CD14-positive monocyte (primary cell): Measurements from ENCODE around the gene DMPK. TPM values are rescaled to one million over a fixed set of nuclear protein-coding genes. Genes with fewer than 3 reads are reported as not detected.
A peak's percentile ranks its signal among the peaks of the same experiment; 100 is the strongest.

Experiments
- DNase-seq, 3 donors: peaks; one replicate each; pipeline ENCODE4 v3.0.0-alpha.2; 2011 to 2022
- H2AFZ ChIP-seq: 2 replicates; pipeline ENCODE4 v1.6.0; 2012; ENCODE audit warnings: mild to moderate bottlenecking, low read depth, low read length, inconsistent platforms; ENCODE audit not compliant: insufficient read depth, poor library complexity, severe bottlenecking
- H3K27ac ChIP-seq, 2 donors: 1 replicate in 1 of 2; 2 replicates in 1 of 2; pipeline ENCODE4 v1.5.1; 2012 to 2013; ENCODE audit warnings: low read length in 2 of 2, control low read depth in 1 of 2, inconsistent platforms in 1 of 2, low read depth in 1 of 2, mild to moderate bottlenecking in 1 of 2
- H3K27me3 ChIP-seq, 2 donors: one replicate each; pipeline versions ENCODE4 v1.6.0 to v1.6.1; 2011 to 2013; ENCODE audit warnings: low read length in 2 of 2; ENCODE audit not compliant: control insufficient read depth in 2 of 2, insufficient read depth in 2 of 2
- H3K36me3 ChIP-seq, 2 donors: replicated peaks in 1 of 2; 1 replicate in 1 of 2; 2 replicates in 1 of 2; pipeline versions ENCODE4 v1.5.1 to v1.6.1; 2012 to 2013; ENCODE audit warnings: low read length in 2 of 2, control low read depth in 1 of 2, inconsistent platforms in 1 of 2, mild to moderate bottlenecking in 1 of 2; ENCODE audit not compliant: insufficient read depth in 2 of 2, control insufficient read depth in 1 of 2
- H3K4me1 ChIP-seq, 2 donors: 1 replicate in 1 of 2; 2 replicates in 1 of 2; pipeline versions ENCODE4 v1.5.1 to v1.6.1; 2012 to 2013; ENCODE audit warnings: low read length in 2 of 2, control low read depth in 1 of 2, inconsistent platforms in 1 of 2, mild to moderate bottlenecking in 1 of 2, moderate library complexity in 1 of 2; ENCODE audit not compliant: insufficient read depth in 2 of 2, control insufficient read depth in 1 of 2
- H3K4me2 ChIP-seq: replicated peaks from 2 replicates; pipeline ENCODE3; 2012; ENCODE audit warnings: low read length, moderate library complexity, mild to moderate bottlenecking; ENCODE audit not compliant: poor library complexity, severe bottlenecking; ENCODE audit errors: extremely low read depth
- H3K4me3 ChIP-seq, 3 experiments: fragments of 200-600 bp in 1 of 3; sonication (generic) in 1 of 3; replicated peaks in 1 of 3; 1 replicate in 2 of 3; 2 replicates in 1 of 3; pipeline ENCODE4 v1.5.1; 2011 to 2013; ENCODE audit warnings: low read length in 3 of 3, mild to moderate bottlenecking in 3 of 3, control low read depth in 2 of 3, low read depth in 2 of 3, inconsistent platforms in 1 of 3, moderate library complexity in 1 of 3
- H3K79me2 ChIP-seq: 2 replicates; pipeline ENCODE4 v1.6.0; 2012; ENCODE audit warnings: mild to moderate bottlenecking, control low read depth, inconsistent platforms, low read length, moderate library complexity; ENCODE audit not compliant: insufficient read depth
- H3K9ac ChIP-seq: 2 replicates; pipeline ENCODE4 v1.6.0; 2017; ENCODE audit warnings: low read length, mild to moderate bottlenecking; ENCODE audit not compliant: insufficient read depth, poor library complexity, severe bottlenecking
- H3K9me3 ChIP-seq, 2 donors: replicated peaks in 1 of 2; 1 replicate in 1 of 2; 2 replicates in 1 of 2; pipeline versions ENCODE4 v1.5.1 to v1.6.1; 2012 to 2013; ENCODE audit warnings: low read length in 2 of 2, control low read depth in 1 of 2; ENCODE audit not compliant: control insufficient read depth in 1 of 2, insufficient read depth in 1 of 2
- H4K20me1 ChIP-seq: 2 replicates; pipeline ENCODE4 v1.6.0; 2012; ENCODE audit warnings: mild to moderate bottlenecking, low read length, control low read depth, moderate library complexity; ENCODE audit not compliant: insufficient read depth
- H3K27ac Mint-ChIP-seq, 7 donors: one replicate each; pipeline ENCODE4 v1.8.0; 2020; ENCODE audit warnings: mild to moderate bottlenecking in 7 of 7, mixed read lengths in 7 of 7, moderate library complexity in 6 of 7, inconsistent platforms in 2 of 7
- H3K27me3 Mint-ChIP-seq, 3 donors: one replicate each; pipeline ENCODE4 v1.8.0; 2021 to 2022; ENCODE audit warnings: low read depth in 3 of 3, mild to moderate bottlenecking in 3 of 3, mixed read lengths in 3 of 3, moderate library complexity in 3 of 3, inconsistent platforms in 1 of 3
- H3K36me3 Mint-ChIP-seq, 2 donors: one replicate each; pipeline ENCODE4 v1.8.0; 2020; ENCODE audit warnings: mixed read lengths in 2 of 2, inconsistent platforms in 1 of 2, mild to moderate bottlenecking in 1 of 2
- H3K4me1 Mint-ChIP-seq: one replicate; pipeline ENCODE4 v1.8.0; 2020; ENCODE audit warnings: mild to moderate bottlenecking, mixed read lengths
- H3K4me3 Mint-ChIP-seq, 2 donors: one replicate each; pipeline ENCODE4 v1.8.0; 2020; ENCODE audit warnings: mild to moderate bottlenecking in 2 of 2, mixed read lengths in 2 of 2, moderate library complexity in 1 of 2
- H3K9me3 Mint-ChIP-seq, 7 donors: one replicate each; pipeline ENCODE4 v1.8.0; 2020 to 2022; ENCODE audit warnings: mixed read lengths in 7 of 7, mild to moderate bottlenecking in 6 of 7, moderate library complexity in 6 of 7, inconsistent platforms in 2 of 7
- WGBS: methylation state at CpG from one replicate; pipeline ENCODE4 v1.1.5; 2013; ENCODE audit warnings: missing lambda C conversion rate; ENCODE audit not compliant: insufficient coverage; 5-methylcytosine and 5-hydroxymethylcytosine counted together
- intact Hi-C, 2 donors: fragments of 100-400 bp; cut with micrococcal nuclease; formaldehyde crosslinking; loops; one replicate each; pipeline versions ENCODE4 v1.15.0 to v1.15.1; 2023
- polyA plus RNA-seq, 3 donors: library from polyadenylated mRNA; depleted of rRNA in 1 of 3; unstranded in 2 of 3; stranded (reverse) in 1 of 3; fragments of 300-500 nt in 2 of 3; fragments of >200 nt in 1 of 3; fragmentation: Illumina TruSeq in 2 of 3; gene quantifications; 1 replicate in 2 of 3; 2 replicates in 1 of 3; pipeline ENCODE4 v1.2.3, GENCODE V29; 2012 to 2021
- TF ChIP-seq, protein P1 (sequence below): fragments of 200-600 bp; IDR thresholded peaks from one replicate; pipeline ENCODE4 v1.8.0; 2022; ENCODE audit warnings: antibody characterized with exemption, mild to moderate bottlenecking

The DMPK gene
- polyA plus RNA-seq, 3 donors = 0.17 to 3.8 TPM; not detected in 1

DNA sequence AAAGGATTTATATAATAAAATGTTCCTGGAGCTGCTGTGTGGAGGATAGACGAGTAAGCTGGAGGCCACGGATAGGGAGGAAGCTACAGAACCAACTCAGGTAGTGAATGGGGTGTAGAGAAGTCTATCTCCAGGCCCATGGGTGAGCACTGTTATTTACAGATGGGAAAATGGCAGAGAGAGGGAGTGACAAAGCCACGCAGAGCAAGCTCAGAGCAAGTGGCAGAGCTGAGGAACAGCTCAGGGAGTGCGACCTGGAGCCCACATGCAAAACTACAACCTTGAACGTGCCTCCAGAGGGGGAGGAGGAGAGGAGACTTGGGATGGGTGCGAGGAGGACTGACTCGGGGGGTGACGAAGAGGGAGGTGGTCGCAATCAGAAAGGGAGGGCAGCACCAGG, 46.2 kb upstream of the DMPK start:
- Histone ChIP-seq H3K4me2 (no peak overlapping the region), H3K36me3 (peaks cover 94 to 99% of the 10 kb centered on the region in 2 donors), H3K79me2 (no peaks in the 10 kb centered on the region), H3K27ac (no peak overlapping the region), H3K27me3 (no peaks in the 10 kb centered on the region), H3K9me3 (no peaks in the 10 kb centered on the region), H3K9ac (no peak overlapping the region), H3K4me1 (no peaks in the 10 kb centered on the region), H4K20me1 (peaks cover 17% of the 10 kb centered on the region), H3K4me3 (no peak overlapping the region), H2AFZ (no peak overlapping the region)
- Mint-ChIP-seq H3K27ac (peak overlapping the region in 1 of 7 donors; percentile 12), H3K36me3 (peaks cover 88 to 100% of the 10 kb centered on the region in 2 donors), H3K4me1 (no peaks in the 10 kb centered on the region), H3K4me3 (no peak overlapping the region), H3K27me3 (peaks cover 0 to 5% (median 0%) of the 10 kb centered on the region in 3 donors), H3K9me3 (no peaks in the 10 kb centered on the region)
- TF ChIP-seq, protein P1, sequence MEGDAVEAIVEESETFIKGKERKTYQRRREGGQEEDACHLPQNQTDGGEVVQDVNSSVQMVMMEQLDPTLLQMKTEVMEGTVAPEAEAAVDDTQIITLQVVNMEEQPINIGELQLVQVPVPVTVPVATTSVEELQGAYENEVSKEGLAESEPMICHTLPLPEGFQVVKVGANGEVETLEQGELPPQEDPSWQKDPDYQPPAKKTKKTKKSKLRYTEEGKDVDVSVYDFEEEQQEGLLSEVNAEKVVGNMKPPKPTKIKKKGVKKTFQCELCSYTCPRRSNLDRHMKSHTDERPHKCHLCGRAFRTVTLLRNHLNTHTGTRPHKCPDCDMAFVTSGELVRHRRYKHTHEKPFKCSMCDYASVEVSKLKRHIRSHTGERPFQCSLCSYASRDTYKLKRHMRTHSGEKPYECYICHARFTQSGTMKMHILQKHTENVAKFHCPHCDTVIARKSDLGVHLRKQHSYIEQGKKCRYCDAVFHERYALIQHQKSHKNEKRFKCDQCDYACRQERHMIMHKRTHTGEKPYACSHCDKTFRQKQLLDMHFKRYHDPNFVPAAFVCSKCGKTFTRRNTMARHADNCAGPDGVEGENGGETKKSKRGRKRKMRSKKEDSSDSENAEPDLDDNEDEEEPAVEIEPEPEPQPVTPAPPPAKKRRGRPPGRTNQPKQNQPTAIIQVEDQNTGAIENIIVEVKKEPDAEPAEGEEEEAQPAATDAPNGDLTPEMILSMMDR = no peak
- 99% methylated on average over 5 of the region's 9 CpGs for WGBS
- DNase-seq = no peak
- intact Hi-C loops = no loop called here

DNA sequence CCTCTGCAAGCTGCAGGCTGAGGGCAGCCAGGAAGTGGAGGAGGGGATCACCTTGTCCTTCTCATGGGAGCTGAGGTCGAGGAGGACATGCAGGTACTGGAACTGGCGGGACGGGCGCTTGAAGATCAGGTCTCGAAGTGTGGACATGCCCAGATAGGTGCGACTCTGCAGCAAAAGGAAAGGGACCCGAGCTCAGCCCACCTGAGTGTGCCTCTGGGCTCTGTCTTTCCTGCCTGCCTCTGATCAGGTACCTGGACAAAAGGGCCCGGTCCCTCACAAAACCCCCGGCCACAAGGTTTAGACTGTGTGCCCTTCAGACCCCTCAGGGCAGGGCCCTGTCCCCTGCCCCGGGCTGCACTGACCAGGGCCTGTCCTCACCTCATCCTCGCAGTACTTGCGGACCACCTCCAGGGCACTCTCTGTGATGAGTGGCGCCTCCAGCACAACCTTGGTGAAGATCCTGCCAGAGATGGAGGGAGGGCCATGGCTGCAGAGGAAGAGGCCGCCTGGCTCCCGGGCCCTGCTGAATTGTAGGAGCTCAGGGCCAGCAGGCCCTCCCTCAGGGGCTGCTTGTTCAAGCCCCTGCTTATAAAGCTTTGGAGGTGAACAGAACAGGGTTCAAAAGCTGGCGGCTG, 45.3 kb upstream of the DMPK start:
- intact Hi-C loops = no loop called here
- Histone ChIP-seq H3K4me2 (no peak overlapping the region), H3K36me3 (peaks cover 97 to 99% of the 10 kb centered on the region in 2 donors), H3K9me3 (no peaks in the 10 kb centered on the region), H4K20me1 (peaks cover 17% of the 10 kb centered on the region), H2AFZ (no peak overlapping the region), H3K9ac (no peak overlapping the region), H3K4me1 (no peaks in the 10 kb centered on the region), H3K4me3 (no peak overlapping the region), H3K79me2 (no peaks in the 10 kb centered on the region), H3K27ac (no peak overlapping the region), H3K27me3 (no peaks in the 10 kb centered on the region)
- TF ChIP-seq, protein P1 = no peak
- peaks cover 93 to 100% of the 10 kb centered on the region in 2 donors for H3K36me3 Mint-ChIP-seq
- no peaks in the 10 kb centered on the region for H3K4me1 Mint-ChIP-seq
- H3K9me3 Mint-ChIP-seq = no peaks in the 10 kb centered on the region
- WGBS = 97% methylated on average over 15 of the region's 16 CpGs
- H3K27me3 Mint-ChIP-seq = peaks cover 0 to 5% (median 0%) of the 10 kb centered on the region in 3 donors
- H3K4me3 Mint-ChIP-seq = no peak overlapping the region
- H3K27ac Mint-ChIP-seq = peak overlapping the region in 1 of 7 donors; percentile 78
- no peak for DNase-seq
